NCI-H2107 treated with DMSO at 0.1 percent for 48 hours (cell line): ENCODE measurements around the gene MB.
A peak's percentile ranks its signal among the peaks of the same experiment; 100 is the strongest.

Experiments used
- DNase-seq: peaks from one replicate; lab custom pipeline; 2025; ENCODE audit not compliant: unreplicated experiment; lab: John Stamatoyannopoulos, UW

MB gene

GRCh38 chr22:35597692-35598395 lies 19.3 kb downstream of the MB start:
- DNase-seq: no peak

- no peak for DNase-seq
These were observed 20.3 kb downstream of the MB start for GRCh38 chr22:35596821-35597220.

- DNase-seq: no peak
These were observed 22.4 kb downstream of the MB start for GRCh38 chr22:35594686-35595085.

GRCh38 chr22:35593891-35594470 lies 23.1 kb downstream of the MB start:
- DNase-seq: no peak

GRCh38 chr22:35593071-35593890 lies 23.8 kb downstream of the MB start:
- DNase-seq: no peak

- no peak for DNase-seq
These were observed 24.6 kb downstream of the MB start for GRCh38 chr22:35592418-35592967.

GRCh38 chr22:35591714-35592417 lies 25.3 kb downstream of the MB start:
- DNase-seq: no peak

GRCh38 chr22:35590634-35591295 lies 26.4 kb downstream of the MB start:
- DNase-seq: no peak

- DNase-seq: no peak
These were observed 27.4 kb downstream of the MB start for GRCh38 chr22:35589756-35590093.

GRCh38 chr22:35589071-35589755 lies 27.9 kb downstream of the MB start:
- DNase-seq: no peak

GRCh38 chr22:35587896-35588295 lies 29.2 kb downstream of the MB start:
- no peak for DNase-seq

GRCh38 chr22:35587447-35587870 lies 29.7 kb downstream of the MB start:
- no peak for DNase-seq

GRCh38 chr22:35586771-35587170 lies 30.4 kb downstream of the MB start:
- no peak for DNase-seq

- DNase-seq: peak; percentile 71
These were observed 34.1 kb downstream of the MB start for GRCh38 chr22:35582861-35583670.

GRCh38 chr22:35582218-35582860 lies 34.8 kb downstream of the MB start:
- DNase-seq: no peak

GRCh38 chr22:35581023-35581413 lies 36.1 kb downstream of the MB start:
- DNase-seq: no peak

- no peak for DNase-seq
These were observed 36.6 kb downstream of the MB start for GRCh38 chr22:35580351-35581022.

- DNase-seq: no peak
These were observed 38.1 kb downstream of the MB start for GRCh38 chr22:35578836-35579575.
